ENCODE data around the gene PAX3.

The PAX3 gene

DNA sequence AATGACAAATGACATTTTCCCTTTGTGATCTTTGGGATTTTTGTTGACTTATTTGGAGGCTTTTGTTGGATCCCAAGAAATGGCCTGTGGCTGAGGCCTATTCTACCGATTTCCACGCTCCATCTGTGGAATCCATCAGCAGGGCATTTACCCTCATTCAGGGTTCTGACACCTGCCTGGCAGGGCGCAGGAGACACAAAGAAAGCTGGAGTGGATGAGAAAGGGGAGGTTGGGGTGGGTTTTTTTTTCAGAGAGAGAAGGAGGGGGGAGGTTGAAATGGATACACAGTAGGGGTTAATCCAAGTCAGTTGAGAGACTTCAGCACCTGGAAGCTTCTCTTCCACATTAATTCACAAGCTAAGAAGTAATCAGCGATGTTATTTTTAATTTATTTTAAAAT lies 59.7 kb downstream of the PAX3 start:
- H3K9ac ChIP-seq (ENCODE audit: low read length) = no peak overlapping the region
- H3K4me3 ChIP-seq (ENCODE audit: low read depth, low read length) = no peak overlapping the region
- H3K27ac ChIP-seq (ENCODE audit: low read depth, low read length) = no peak overlapping the region
- H3K9me3 ChIP-seq (ENCODE audit: control insufficient read depth, insufficient read depth, low read depth, low read length) = no peaks in the 10 kb centered on the region
- H3K4me1 ChIP-seq (ENCODE audit: control insufficient read depth, insufficient read depth, low read length) = peaks cover 32% of the 10 kb centered on the region
- H3K27me3 ChIP-seq (ENCODE audit: control insufficient read depth, insufficient read depth, low read length) = peaks cover 41% of the 10 kb centered on the region
- H3K36me3 ChIP-seq (ENCODE audit: control insufficient read depth, insufficient read depth, low read length) = no peaks in the 10 kb centered on the region

DNA sequence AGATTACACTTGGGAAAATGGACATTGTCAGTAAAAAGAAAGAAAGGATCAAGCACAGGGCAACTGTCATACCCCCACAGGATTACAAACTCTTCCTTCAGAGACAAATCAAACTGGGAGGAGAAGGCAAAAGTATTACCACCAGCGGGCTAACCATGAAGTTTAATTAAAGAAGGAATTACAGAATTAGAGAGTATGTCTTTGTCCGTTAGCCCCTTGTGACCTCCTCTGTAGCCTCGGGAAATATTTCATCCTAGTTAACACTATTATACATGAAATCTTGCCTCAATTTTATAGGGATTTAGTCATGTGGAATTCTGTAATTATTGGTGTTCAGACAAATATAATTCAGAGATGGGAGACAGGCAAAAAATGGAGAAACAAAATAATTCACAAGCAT lies 60.7 kb downstream of the PAX3 start:
- peaks cover 32% of the 10 kb centered on the region for H3K27me3 ChIP-seq (ENCODE audit: control insufficient read depth, insufficient read depth, low read length)
- no peaks in the 10 kb centered on the region for H3K9me3 ChIP-seq (ENCODE audit: control insufficient read depth, insufficient read depth, low read depth, low read length)
- H3K27ac ChIP-seq (ENCODE audit: low read depth, low read length) = no peak overlapping the region
- peaks cover 32% of the 10 kb centered on the region for H3K4me1 ChIP-seq (ENCODE audit: control insufficient read depth, insufficient read depth, low read length)
- no peaks in the 10 kb centered on the region for H3K36me3 ChIP-seq (ENCODE audit: control insufficient read depth, insufficient read depth, low read length)
- H3K9ac ChIP-seq (ENCODE audit: low read length) = no peak overlapping the region
- no peak overlapping the region for H3K4me3 ChIP-seq (ENCODE audit: low read depth, low read length)

GRCh38 chr2:222232839-222233238 lies 66.0 kb downstream of the PAX3 start:
- Histone ChIP-seq H3K9ac (ENCODE audit: low read length) (no peak overlapping the region), H3K9me3 (ENCODE audit: control insufficient read depth, insufficient read depth, low read depth, low read length) (no peaks in the 10 kb centered on the region), H3K36me3 (ENCODE audit: control insufficient read depth, insufficient read depth, low read length) (no peaks in the 10 kb centered on the region), H3K27ac (ENCODE audit: low read depth, low read length) (no peak overlapping the region), H3K4me1 (ENCODE audit: control insufficient read depth, insufficient read depth, low read length) (no peaks in the 10 kb centered on the region), H3K4me3 (ENCODE audit: low read depth, low read length) (no peak overlapping the region), H3K27me3 (ENCODE audit: control insufficient read depth, insufficient read depth, low read length) (no peaks in the 10 kb centered on the region)

- Histone ChIP-seq H3K36me3 (ENCODE audit: control insufficient read depth, insufficient read depth, low read length) (no peaks in the 10 kb centered on the region), H3K4me1 (ENCODE audit: control insufficient read depth, insufficient read depth, low read length) (no peaks in the 10 kb centered on the region), H3K27me3 (ENCODE audit: control insufficient read depth, insufficient read depth, low read length) (no peaks in the 10 kb centered on the region), H3K9me3 (ENCODE audit: control insufficient read depth, insufficient read depth, low read depth, low read length) (no peaks in the 10 kb centered on the region), H3K4me3 (ENCODE audit: low read depth, low read length) (no peak overlapping the region), H3K9ac (ENCODE audit: low read length) (no peak overlapping the region), H3K27ac (ENCODE audit: low read depth, low read length) (no peak overlapping the region)
These were observed 66.4 kb downstream of the PAX3 start for GRCh38 chr2:222232372-222232771.

DNA sequence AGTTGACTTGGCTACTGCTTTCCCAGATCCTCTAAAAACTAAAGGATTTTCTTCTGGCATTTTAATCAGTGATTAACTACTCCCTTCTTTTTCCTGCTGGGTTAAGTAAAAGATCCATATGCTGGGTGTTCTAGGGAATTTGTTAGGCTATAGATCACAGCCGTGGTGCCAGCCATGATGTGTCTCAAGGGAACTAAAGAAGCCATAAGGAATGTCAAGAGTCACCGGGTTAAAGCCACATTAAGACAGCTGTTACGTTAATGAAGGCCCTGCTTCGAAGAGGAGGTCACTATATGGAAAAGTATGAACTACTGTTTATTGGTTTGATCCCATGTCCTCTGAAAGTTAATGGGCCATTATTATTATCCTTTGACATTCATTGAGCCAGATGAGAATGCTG lies 70.7 kb downstream of the PAX3 start:
- H3K27ac ChIP-seq (ENCODE audit: low read depth, low read length) = no peak overlapping the region
- no peaks in the 10 kb centered on the region for H3K9me3 ChIP-seq (ENCODE audit: control insufficient read depth, insufficient read depth, low read depth, low read length)
- no peak overlapping the region for H3K4me3 ChIP-seq (ENCODE audit: low read depth, low read length)
- no peaks in the 10 kb centered on the region for H3K36me3 ChIP-seq (ENCODE audit: control insufficient read depth, insufficient read depth, low read length)
- H3K27me3 ChIP-seq (ENCODE audit: control insufficient read depth, insufficient read depth, low read length) = no peaks in the 10 kb centered on the region
- H3K9ac ChIP-seq (ENCODE audit: low read length) = no peak overlapping the region
- H3K4me1 ChIP-seq (ENCODE audit: control insufficient read depth, insufficient read depth, low read length) = no peaks in the 10 kb centered on the region

DNA sequence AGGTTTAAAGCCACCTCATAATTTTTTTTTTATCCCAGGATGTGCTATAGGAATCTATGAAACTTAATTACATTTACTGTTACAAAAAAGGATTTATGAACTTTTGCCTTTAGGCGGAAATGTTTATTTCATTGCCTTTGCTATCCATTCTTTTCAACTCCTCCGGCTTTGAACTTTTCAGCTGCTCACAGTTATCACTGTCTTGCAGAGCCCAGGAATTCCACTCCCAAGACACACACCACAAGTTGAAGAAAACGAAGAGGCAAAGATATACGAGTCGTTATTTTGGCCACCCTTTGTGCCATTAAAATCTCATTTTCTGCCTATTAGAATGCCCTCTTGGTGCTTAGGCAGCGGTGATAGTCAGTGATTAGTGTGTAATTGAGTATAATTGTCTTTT lies 80.0 kb downstream of the PAX3 start:
- no peak overlapping the region for H3K4me3 ChIP-seq (ENCODE audit: low read depth, low read length)
- no peak overlapping the region for H3K27ac ChIP-seq (ENCODE audit: low read depth, low read length)
- no peak overlapping the region for H3K9ac ChIP-seq (ENCODE audit: low read length)
- H3K4me1 ChIP-seq (ENCODE audit: control insufficient read depth, insufficient read depth, low read length) = no peaks in the 10 kb centered on the region
- H3K9me3 ChIP-seq (ENCODE audit: control insufficient read depth, insufficient read depth, low read depth, low read length) = no peaks in the 10 kb centered on the region
- no peaks in the 10 kb centered on the region for H3K36me3 ChIP-seq (ENCODE audit: control insufficient read depth, insufficient read depth, low read length)
- H3K27me3 ChIP-seq (ENCODE audit: control insufficient read depth, insufficient read depth, low read length) = no peaks in the 10 kb centered on the region

DNA sequence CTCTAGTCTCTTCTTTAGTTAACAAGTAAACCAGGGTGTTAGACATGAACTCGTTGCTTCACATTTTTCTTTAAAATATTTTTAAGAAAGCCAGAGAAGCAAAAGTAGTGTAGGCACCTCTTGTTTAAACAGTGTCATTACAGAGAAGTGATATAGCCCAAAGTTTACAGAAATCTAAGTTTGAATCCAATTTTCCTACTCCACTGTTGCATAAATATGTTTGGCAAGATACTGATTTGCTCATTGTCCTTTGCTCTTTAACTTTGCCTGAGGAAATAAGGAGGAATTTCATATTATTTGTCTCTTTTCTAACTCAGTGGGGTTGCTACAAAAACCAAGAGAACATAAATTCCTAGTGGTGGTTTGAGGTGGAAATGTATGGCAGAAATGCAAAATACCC lies 81.1 kb downstream of the PAX3 start:
- Histone ChIP-seq H3K36me3 (ENCODE audit: control insufficient read depth, insufficient read depth, low read length) (no peaks in the 10 kb centered on the region), H3K9me3 (ENCODE audit: control insufficient read depth, insufficient read depth, low read depth, low read length) (no peaks in the 10 kb centered on the region), H3K27me3 (ENCODE audit: control insufficient read depth, insufficient read depth, low read length) (no peaks in the 10 kb centered on the region), H3K4me1 (ENCODE audit: control insufficient read depth, insufficient read depth, low read length) (no peaks in the 10 kb centered on the region), H3K27ac (ENCODE audit: low read depth, low read length) (no peak overlapping the region), H3K4me3 (ENCODE audit: low read depth, low read length) (no peak overlapping the region), H3K9ac (ENCODE audit: low read length) (no peak overlapping the region)

GRCh38 chr2:222214885-222215284 lies 83.9 kb downstream of the PAX3 start:
- Histone ChIP-seq H3K27me3 (ENCODE audit: control insufficient read depth, insufficient read depth, low read length) (no peaks in the 10 kb centered on the region), H3K27ac (ENCODE audit: low read depth, low read length) (no peak overlapping the region), H3K36me3 (ENCODE audit: control insufficient read depth, insufficient read depth, low read length) (no peaks in the 10 kb centered on the region), H3K9ac (ENCODE audit: low read length) (no peak overlapping the region), H3K9me3 (ENCODE audit: control insufficient read depth, insufficient read depth, low read depth, low read length) (no peaks in the 10 kb centered on the region), H3K4me3 (ENCODE audit: low read depth, low read length) (no peak overlapping the region), H3K4me1 (ENCODE audit: control insufficient read depth, insufficient read depth, low read length) (no peaks in the 10 kb centered on the region)

DNA sequence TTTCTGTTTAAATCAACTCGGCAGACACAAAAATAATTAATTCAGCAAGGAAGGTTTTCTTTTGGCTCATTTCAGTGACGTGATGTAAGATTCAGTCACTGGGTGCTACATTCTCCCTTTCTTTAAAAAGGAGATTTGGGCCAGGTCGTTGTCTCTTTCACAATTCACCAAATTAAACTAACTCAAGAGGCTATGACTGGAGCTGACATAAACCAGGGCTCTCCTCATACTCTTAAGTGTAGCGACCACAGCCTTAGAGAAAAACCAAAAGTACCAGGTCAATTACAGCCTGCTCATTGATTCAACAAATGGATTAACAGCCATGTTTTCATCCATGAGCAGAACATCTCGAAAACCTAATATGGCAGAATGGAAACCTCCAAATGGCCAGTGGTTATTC lies 85.7 kb downstream of the PAX3 start:
- no peak overlapping the region for H3K4me3 ChIP-seq (ENCODE audit: low read depth, low read length)
- no peaks in the 10 kb centered on the region for H3K36me3 ChIP-seq (ENCODE audit: control insufficient read depth, insufficient read depth, low read length)
- no peak overlapping the region for H3K9ac ChIP-seq (ENCODE audit: low read length)
- H3K27ac ChIP-seq (ENCODE audit: low read depth, low read length) = no peak overlapping the region
- no peaks in the 10 kb centered on the region for H3K27me3 ChIP-seq (ENCODE audit: control insufficient read depth, insufficient read depth, low read length)
- peaks cover 9% of the 10 kb centered on the region; the same call in 1 of the 2 replicates for H3K4me1 ChIP-seq (ENCODE audit: control insufficient read depth, insufficient read depth, low read length)
- no peaks in the 10 kb centered on the region for H3K9me3 ChIP-seq (ENCODE audit: control insufficient read depth, insufficient read depth, low read depth, low read length)

DNA sequence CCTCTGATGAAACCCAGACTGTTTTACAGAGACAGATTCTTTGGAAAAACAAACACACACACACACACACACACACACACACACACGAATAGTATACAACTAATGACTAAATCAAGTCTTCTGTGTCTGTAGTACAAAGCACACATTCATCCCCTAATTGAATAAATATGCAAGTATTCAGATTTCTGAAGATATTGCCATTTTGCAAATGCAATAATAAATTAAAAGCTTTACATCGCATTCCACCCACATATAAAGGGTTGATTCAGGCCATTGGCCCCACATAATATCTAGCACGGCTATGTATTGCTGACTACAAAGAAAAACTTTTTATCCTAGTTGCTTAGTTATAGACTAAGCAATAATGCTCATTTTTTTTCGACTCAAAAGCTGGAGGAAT lies 86.2 kb downstream of the PAX3 start:
- no peak overlapping the region for H3K4me3 ChIP-seq (ENCODE audit: low read depth, low read length)
- peaks cover 9% of the 10 kb centered on the region; the same call in 1 of the 2 replicates for H3K4me1 ChIP-seq (ENCODE audit: control insufficient read depth, insufficient read depth, low read length)
- H3K27me3 ChIP-seq (ENCODE audit: control insufficient read depth, insufficient read depth, low read length) = no peaks in the 10 kb centered on the region
- H3K9ac ChIP-seq (ENCODE audit: low read length) = no peak overlapping the region
- H3K9me3 ChIP-seq (ENCODE audit: control insufficient read depth, insufficient read depth, low read depth, low read length) = no peaks in the 10 kb centered on the region
- H3K27ac ChIP-seq (ENCODE audit: low read depth, low read length) = no peak overlapping the region
- no peaks in the 10 kb centered on the region for H3K36me3 ChIP-seq (ENCODE audit: control insufficient read depth, insufficient read depth, low read length)

DNA sequence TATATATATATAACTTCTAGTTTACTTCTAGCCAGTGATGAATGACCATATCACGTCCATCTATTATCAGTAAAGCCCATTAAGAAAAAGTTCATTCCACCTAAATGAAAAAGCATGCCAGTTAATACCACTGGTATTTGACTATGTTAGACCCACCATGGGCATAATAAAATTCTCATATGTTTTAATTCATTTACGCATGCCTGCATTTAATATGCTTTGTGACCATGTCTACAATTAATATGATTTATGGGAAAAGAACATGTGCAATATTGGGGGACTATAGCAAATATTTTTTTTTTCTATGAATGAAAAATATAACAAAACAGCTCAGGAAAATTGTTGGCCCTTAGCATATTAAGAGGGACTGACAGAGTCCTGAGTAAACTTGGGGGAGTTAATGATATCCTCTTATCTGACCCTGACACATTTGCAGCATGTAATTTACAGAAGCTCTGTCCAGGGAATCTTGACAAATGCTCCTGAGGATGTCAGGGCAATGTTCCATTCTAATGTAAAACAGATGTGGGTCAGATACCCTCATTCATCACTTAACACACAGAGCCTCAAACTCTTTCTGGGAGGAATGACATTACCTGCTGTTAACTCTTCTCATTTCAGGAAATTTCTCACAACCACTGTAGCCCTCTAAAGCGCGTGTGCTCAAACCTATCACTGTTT lies 90.6 kb downstream of the PAX3 start:
- no peaks in the 10 kb centered on the region for H3K9me3 ChIP-seq (ENCODE audit: control insufficient read depth, insufficient read depth, low read depth, low read length)
- H3K4me1 ChIP-seq (ENCODE audit: control insufficient read depth, insufficient read depth, low read length) = peaks cover 13% of the 10 kb centered on the region
- no peaks in the 10 kb centered on the region for H3K27me3 ChIP-seq (ENCODE audit: control insufficient read depth, insufficient read depth, low read length)
- H3K36me3 ChIP-seq (ENCODE audit: control insufficient read depth, insufficient read depth, low read length) = no peaks in the 10 kb centered on the region
- no peak overlapping the region for H3K27ac ChIP-seq (ENCODE audit: low read depth, low read length)
- no peak overlapping the region for H3K4me3 ChIP-seq (ENCODE audit: low read depth, low read length)
- no peak overlapping the region for H3K9ac ChIP-seq (ENCODE audit: low read length)

DNA sequence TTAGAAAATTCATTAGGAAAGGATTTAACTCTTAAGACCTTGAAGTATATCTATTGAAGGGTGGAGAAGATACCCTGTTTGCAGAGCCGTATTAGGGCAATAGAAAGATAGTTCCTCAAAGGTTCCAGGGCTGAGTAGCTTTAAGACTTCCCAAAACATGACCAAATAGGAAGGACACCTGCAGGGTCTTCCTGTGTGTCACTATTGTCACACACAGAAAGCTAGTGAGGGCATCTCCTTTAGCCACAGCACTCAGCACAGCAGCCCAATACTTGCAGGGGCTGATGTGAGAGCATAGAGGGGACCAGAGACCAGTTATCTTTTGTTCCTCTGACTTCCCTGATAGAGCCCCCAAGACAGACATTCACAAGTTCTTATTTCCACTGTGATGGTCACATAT lies 93.7 kb downstream of the PAX3 start:
- Histone ChIP-seq H3K36me3 (ENCODE audit: control insufficient read depth, insufficient read depth, low read length) (no peaks in the 10 kb centered on the region), H3K9me3 (ENCODE audit: control insufficient read depth, insufficient read depth, low read depth, low read length) (no peaks in the 10 kb centered on the region), H3K27ac (ENCODE audit: low read depth, low read length) (no peak overlapping the region), H3K27me3 (ENCODE audit: control insufficient read depth, insufficient read depth, low read length) (no peaks in the 10 kb centered on the region), H3K9ac (ENCODE audit: low read length) (no peak overlapping the region), H3K4me3 (ENCODE audit: low read depth, low read length) (no peak overlapping the region), H3K4me1 (ENCODE audit: control insufficient read depth, insufficient read depth, low read length) (peaks cover 13% of the 10 kb centered on the region)
